RCC 7860 (cell line): ENCODE measurements around the gene KIF18B.

ENCODE experiments used
- DNase-seq: peaks from one replicate; pipeline ENCODE4 v3.0.0-alpha.2; 2015; ENCODE audit warnings: low spot score
- FAIRE-seq: peaks from 2 replicates; lab custom pipeline; 2012; peaks lifted over from hg19 to GRCh38; lab: Jason Lieb, UNC

Gene KIF18B

DNA sequence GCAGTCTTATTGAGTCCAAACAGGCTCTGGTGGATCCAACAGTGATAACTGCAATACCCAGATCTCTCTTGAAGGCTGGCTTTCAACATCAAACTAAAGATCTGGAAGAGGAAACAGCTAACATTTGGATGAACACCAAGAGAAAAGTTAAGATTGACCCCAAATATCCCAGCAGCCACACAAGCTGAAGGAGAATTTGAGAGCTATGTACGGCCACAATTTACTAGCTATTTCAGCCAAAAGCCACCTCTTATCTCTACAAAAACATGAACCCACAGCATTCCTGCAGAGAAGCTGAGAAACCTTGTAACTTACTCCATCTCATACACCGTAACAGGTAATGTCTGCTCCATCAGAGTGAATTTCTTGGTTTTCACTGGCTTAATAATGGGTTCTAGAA, 62.6 kb downstream of the KIF18B start:
- DNase-seq (no peak), FAIRE-seq (no peak)

DNA sequence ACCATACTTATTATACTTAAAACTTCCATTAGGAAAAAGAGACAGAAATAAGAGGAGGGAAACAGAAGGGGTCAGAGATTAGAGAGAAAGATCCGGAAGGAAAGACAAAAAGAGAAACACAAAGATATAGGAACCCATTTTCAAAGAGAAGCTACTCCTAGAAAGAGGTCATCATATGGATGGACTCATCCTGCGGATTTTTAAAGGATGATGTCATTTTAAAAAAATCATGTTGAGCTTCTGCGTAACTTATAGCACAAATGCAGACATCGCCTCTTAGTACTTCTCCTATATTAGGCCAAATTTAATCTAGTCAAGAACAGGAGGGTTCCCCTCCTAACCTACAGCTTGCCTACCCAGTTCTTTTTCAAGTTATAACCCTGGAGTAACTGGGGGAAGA, 66.4 kb downstream of the KIF18B start:
- no peak for FAIRE-seq
- DNase-seq, result no peak

DNA sequence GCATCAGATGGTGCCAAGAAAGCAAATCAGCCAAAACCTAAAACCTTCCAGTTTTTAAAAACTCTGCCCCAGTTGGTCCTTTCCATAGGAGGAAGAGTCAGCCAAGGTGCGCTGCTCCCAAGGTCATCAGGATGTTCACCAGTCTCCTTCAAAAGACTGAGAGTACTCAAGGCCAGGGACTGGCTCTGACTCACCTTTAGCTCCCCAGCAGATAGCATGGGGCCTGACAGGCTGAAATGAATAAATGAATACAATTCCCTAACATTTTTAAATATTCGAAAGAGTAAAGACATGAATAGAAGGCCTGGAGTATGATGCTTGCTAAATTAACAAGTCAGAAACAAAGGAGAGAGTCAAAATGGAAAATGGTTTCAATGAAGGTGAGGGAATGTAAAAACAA, 67.5 kb downstream of the KIF18B start:
- DNase-seq (no peak), FAIRE-seq (no peak)

DNA sequence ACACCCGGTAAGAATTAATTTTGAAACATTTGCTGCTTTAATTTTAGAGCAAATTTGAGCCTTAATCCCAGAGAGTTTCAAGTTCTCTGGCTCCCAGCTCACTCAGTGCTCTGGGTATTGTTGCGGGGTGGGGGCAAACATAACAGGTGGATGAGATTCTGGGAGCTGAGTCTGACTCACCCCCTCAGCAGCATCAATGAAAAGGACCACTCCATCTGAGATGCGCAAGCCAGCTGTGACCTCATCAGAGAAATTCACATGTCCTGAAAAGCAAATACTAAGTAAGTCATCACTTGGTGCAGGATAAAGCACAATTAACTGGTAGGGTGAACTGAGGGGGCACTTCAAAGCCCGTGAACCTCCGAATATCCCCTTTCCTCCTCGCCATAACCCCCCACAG, 68.2 kb downstream of the KIF18B start:
- FAIRE-seq (no peak), DNase-seq (no peak)

DNA sequence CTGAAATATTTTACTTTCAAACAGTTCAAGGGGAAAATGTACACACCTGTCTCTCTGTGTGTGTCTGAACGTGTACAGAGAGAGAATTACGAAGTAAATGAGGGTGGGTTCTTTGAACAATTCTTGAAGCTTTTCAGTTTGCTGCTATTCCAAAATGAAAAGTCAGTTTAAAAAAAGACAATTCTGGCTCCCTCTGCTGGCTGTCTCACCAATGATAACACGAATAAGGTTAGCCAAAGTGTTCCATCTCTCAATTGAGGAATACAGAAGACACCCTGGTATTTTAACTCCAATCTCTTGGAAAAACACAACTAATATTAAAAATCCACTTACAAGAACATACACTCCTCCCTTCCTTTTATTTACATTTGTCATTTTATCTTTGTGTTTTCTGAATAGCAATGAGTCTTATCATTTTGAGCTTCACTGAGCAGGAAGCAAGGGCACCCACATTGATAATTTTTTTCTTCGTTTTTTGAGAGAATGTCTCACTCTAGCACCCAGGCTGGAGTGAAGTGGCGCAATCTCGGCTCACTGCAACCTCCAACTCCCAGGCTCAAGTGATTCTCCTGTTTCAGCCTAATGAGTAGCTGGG, 68.8 kb downstream of the KIF18B start:
- DNase-seq (peak; percentile 22), FAIRE-seq (peak; percentile 49)

DNA sequence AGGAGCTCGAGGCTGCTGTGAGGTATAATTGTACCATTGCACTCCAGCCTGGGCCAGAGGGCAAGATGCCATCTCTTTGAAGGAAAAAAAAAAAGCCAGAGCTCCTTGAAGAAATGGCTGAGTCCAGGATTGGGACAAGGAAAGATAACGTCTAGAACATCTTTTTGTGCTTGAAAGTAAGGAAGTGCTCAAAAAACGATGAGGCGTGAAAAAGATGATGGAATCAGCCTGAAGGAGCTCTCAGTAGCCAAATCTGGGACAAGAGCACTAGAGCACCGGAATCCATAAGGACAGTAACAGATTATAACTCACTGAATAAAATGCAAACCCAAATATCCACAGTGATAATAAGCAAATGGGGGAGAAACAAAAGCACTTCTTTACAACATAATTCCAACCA, 70.5 kb downstream of the KIF18B start:
- DNase-seq (no peak), FAIRE-seq (no peak)

DNA sequence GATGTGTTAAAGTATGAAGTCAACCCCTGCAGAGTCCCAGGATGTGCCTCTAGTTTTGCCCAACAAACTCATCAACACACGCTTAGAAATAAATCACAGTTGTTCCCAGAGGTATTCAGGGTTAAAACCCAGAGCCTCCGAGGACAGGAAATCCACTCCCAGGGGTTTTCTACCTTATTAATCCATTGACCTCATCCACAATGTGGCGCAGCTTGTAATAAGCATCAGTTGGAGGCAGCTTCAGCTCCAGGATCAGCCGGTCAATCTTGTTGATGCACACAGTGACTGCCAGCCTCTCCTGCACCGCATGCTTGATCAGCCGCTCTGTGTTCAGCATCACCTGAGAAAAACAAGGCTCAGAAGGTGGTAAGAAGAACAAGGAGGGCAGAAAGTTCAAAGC, 71.8 kb downstream of the KIF18B start:
- DNase-seq, result no peak
- no peak for FAIRE-seq
